Esophagus muscularis mucosa (tissue), 4 donors: ENCODE measurements around the gene NOXA1.

Source experiments
- CTCF ChIP-seq, 3 experiments: fragments of 200-600 bp in 2 of 3; fragments of 450-650 bp in 1 of 3; sonication (generic) in 2 of 3; IDR thresholded peaks; one replicate each; pipeline ENCODE4 v1.5.1; 2017 to 2019; ENCODE audit warnings: antibody characterized with exemption in 3 of 3, mild to moderate bottlenecking in 2 of 3, moderate library complexity in 1 of 3
- EP300 ChIP-seq: sonication (generic); formaldehyde crosslinking; IDR thresholded peaks from one replicate; pipeline ENCODE4 v1.6.1; 2017; ENCODE audit warnings: antibody characterized with exemption
- POLR2A ChIP-seq: fragments of 450-650 bp; IDR thresholded peaks from one replicate; pipeline ENCODE4 v1.6.1; 2017; ENCODE audit warnings: antibody characterized with exemption, moderate library complexity, mild to moderate bottlenecking, low read depth
- POLR2AphosphoS5 ChIP-seq, 2 donors: sonication (generic); formaldehyde crosslinking; IDR thresholded peaks; one replicate each; pipeline ENCODE4 v1.6.1; 2017; ENCODE audit warnings: antibody characterized with exemption in 2 of 2

DNA sequence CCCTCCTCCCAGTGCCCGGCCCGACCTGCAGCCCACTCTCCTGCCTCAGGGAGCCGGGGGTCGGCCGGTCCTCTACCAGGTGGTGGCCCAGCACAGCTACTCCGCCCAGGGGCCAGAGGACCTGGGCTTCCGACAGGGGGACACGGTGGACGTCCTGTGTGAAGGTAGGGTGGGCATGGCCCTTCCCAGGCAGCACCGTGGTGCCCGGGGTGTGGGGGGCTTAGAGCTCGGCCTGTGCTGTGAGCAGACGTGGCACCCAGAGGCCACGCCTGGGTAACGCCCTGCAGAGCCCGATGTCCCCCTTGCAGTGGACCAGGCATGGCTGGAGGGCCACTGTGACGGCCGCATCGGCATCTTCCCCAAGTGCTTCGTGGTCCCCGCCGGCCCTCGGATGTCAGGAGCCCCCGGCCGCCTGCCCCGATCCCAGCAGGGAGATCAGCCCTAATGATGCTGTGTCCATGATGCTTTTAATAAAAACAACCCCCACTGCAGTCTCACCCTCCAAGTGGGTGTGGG, 10.8 kb downstream of the NOXA1 start:
- TF ChIP-seq CTCF (IDR thresholded peaks at IDR 0.05) (no peak), EP300 (no peak), POLR2A (no peak), POLR2AphosphoS5 (IDR thresholded peaks at IDR 0.05) (no peak)
